Neural cell (in vitro differentiated cells): Measurements from ENCODE around the gene ANKRD44. TPM values are rescaled to one million over a fixed set of nuclear protein-coding genes. Genes with fewer than 3 reads are reported as not detected.

ENCODE experiments used
- H2AFZ ChIP-seq: fragments of 200-600, 300-800 bp; sonication (generic), shearing (Covaris generic); 2 replicates; pipeline ENCODE4 v1.6.0; 2014; ENCODE audit warnings: low read depth, mild to moderate bottlenecking, antibody characterized with exemption, low read length, moderate library complexity
- H3F3A ChIP-seq: fragments of 200-600 bp; shearing (Covaris generic); 2 replicates; pipeline ENCODE4 v1.6.1; 2016; ENCODE audit warnings: mild to moderate bottlenecking, moderate library complexity, mixed read lengths, antibody characterized with exemption, low read length; ENCODE audit not compliant: insufficient read depth, poor library complexity, severe bottlenecking
- H3K27ac ChIP-seq: fragments of 200-600, 300-800 bp; sonication (generic), shearing (Covaris generic); 2 replicates; pipeline ENCODE4 v1.5.1; 2014; ENCODE audit warnings: mild to moderate bottlenecking, low read length, moderate library complexity
- H3K27me3 ChIP-seq: fragments of 300-800, 200-600 bp; sonication (generic), shearing (Covaris generic); 2 replicates; pipeline ENCODE4 v1.6.0; 2014; ENCODE audit warnings: mild to moderate bottlenecking, low read depth, low read length, moderate library complexity; ENCODE audit not compliant: insufficient read depth
- H3K36me3 ChIP-seq: fragments of 300-800, 200-600 bp; sonication (generic), shearing (Covaris generic); 2 replicates; pipeline ENCODE4 v1.5.1; 2014; ENCODE audit warnings: mild to moderate bottlenecking, antibody characterized with exemption, low read length, moderate library complexity; ENCODE audit not compliant: insufficient read depth
- H3K4me2 ChIP-seq: fragments of 300-800, 200-600 bp; sonication (generic), shearing (Covaris generic); 2 replicates; pipeline ENCODE4 v1.6.0; 2014; ENCODE audit warnings: mild to moderate bottlenecking, low read length
- H3K4me3 ChIP-seq: fragments of 300-800, 200-600 bp; sonication (generic), shearing (Covaris generic); 2 replicates; pipeline ENCODE4 v1.5.1; 2014; ENCODE audit warnings: mild to moderate bottlenecking, low read length, moderate library complexity
- H3K79me2 ChIP-seq: fragments of 200-600 bp; shearing (Covaris generic); replicated peaks from 2 replicates; pipeline ENCODE4 v1.6.0; 2014; ENCODE audit warnings: mild to moderate bottlenecking, low read length, moderate library complexity; ENCODE audit not compliant: insufficient read depth
- H3K9ac ChIP-seq: fragments of 300-800, 200-600 bp; sonication (generic), shearing (Covaris generic); 2 replicates; pipeline ENCODE4 v1.6.1; 2016; ENCODE audit warnings: mild to moderate bottlenecking, low read length, mixed read lengths
- H3K9me2 ChIP-seq: fragments of 200-600 bp; shearing (Covaris generic); 2 replicates; pipeline ENCODE4 v1.6.1; 2016; ENCODE audit warnings: mild to moderate bottlenecking, low read length, mixed read lengths; ENCODE audit not compliant: insufficient read depth
- H3K9me3 ChIP-seq: fragments of 200-600, 300-800 bp; sonication (generic), shearing (Covaris generic); 2 replicates; pipeline ENCODE4 v1.6.1; 2016; ENCODE audit warnings: mild to moderate bottlenecking, mixed run types, low read length, moderate library complexity, mixed read lengths
- H4K20me1 ChIP-seq: fragments of 200-600 bp; shearing (Covaris generic); 2 replicates; pipeline ENCODE4 v1.6.1; 2016; ENCODE audit warnings: mild to moderate bottlenecking, mixed run types; ENCODE audit not compliant: insufficient read depth
- CTCF ChIP-seq: fragments of 450-650 bp; IDR thresholded peaks from 2 replicates; pipeline ENCODE4 v1.5.1; 2014; ENCODE audit warnings: antibody characterized with exemption, mild to moderate bottlenecking, moderate library complexity; ENCODE audit not compliant: poor library complexity, severe bottlenecking
- EP300 ChIP-seq: fragments of 450-650 bp; conservative IDR thresholded peaks from 2 replicates; pipeline ENCODE4 v1.6.1; 2014; ENCODE audit warnings: antibody characterized with exemption, mild to moderate bottlenecking, moderate library complexity; ENCODE audit not compliant: poor library complexity, severe bottlenecking
- EZH2 ChIP-seq: fragments of 200-600, 300-800 bp; shearing (Covaris generic), sonication (generic); IDR thresholded peaks from 2 replicates; pipeline ENCODE4 v1.6.1; 2014; ENCODE audit warnings: antibody characterized with exemption, low read length, borderline replicate concordance, mild to moderate bottlenecking; ENCODE audit not compliant: insufficient read depth, poor library complexity, severe bottlenecking
- MXI1 ChIP-seq: fragments of 450-650 bp; conservative IDR thresholded peaks from 2 replicates; pipeline ENCODE4 v1.6.1; 2014; ENCODE audit warnings: antibody characterized with exemption, mild to moderate bottlenecking; ENCODE audit not compliant: poor library complexity, severe bottlenecking
- POLR2AphosphoS5 ChIP-seq: IDR thresholded peaks from 2 replicates; pipeline ENCODE4 v1.6.1; 2012
- RAD21 ChIP-seq: fragments of 450-650 bp; conservative IDR thresholded peaks from 2 replicates; pipeline ENCODE4 v1.6.1; 2014; ENCODE audit warnings: antibody characterized with exemption, mild to moderate bottlenecking, moderate library complexity
- REST ChIP-seq: IDR thresholded peaks from 2 replicates; pipeline ENCODE4 v1.6.1; 2012; ENCODE audit warnings: borderline replicate concordance
- SMC3 ChIP-seq: fragments of 450-650 bp; conservative IDR thresholded peaks from 2 replicates; pipeline ENCODE4 v1.6.1; 2014; ENCODE audit warnings: antibody characterized with exemption, mild to moderate bottlenecking, moderate library complexity; ENCODE audit not compliant: poor library complexity
- TAF1 ChIP-seq: IDR thresholded peaks from 2 replicates; pipeline ENCODE4 v1.6.1; 2012; ENCODE audit warnings: low read depth
- polyA plus RNA-seq: library from polyadenylated mRNA; depleted of rRNA; stranded (reverse); fragments of >200 nt; gene quantifications from 2 replicates; pipeline ENCODE4 v1.2.3, GENCODE V29; 2014

The ANKRD44 gene
- polyA plus RNA-seq, 1 donor from 2014 or later: 94.3 TPM

GRCh38 chr2:197269815-197270214 is 40.8 kb downstream of the ANKRD44 start:
- Histone ChIP-seq H3K36me3 (no peaks in the 10 kb centered on the region), H3K9me3 (no peaks in the 10 kb centered on the region), H3K4me3 (peak overlapping the region; percentile 51), H4K20me1 (no peaks in the 10 kb centered on the region), H3F3A (no peaks in the 10 kb centered on the region), H3K4me2 (peak overlapping the region; percentile 74), H3K27me3 (no peaks in the 10 kb centered on the region), H3K27ac (peak overlapping the region; percentile 70), H2AFZ (no peak overlapping the region), H3K9ac (peak overlapping the region; percentile 28), H3K79me2 (no peaks in the 10 kb centered on the region), H3K9me2 (no peaks in the 10 kb centered on the region)
- no peak for TF ChIP-seq SMC3
- TF ChIP-seq EP300: no peak

GRCh38 chr2:197268786-197269584 is 41.6 kb downstream of the ANKRD44 start:
- Histone ChIP-seq H3K27ac (peak overlapping the region; percentile 70), H3K36me3 (no peaks in the 10 kb centered on the region), H3K4me2 (peak overlapping the region; percentile 74), H3K9me3 (no peaks in the 10 kb centered on the region), H3K9me2 (no peaks in the 10 kb centered on the region), H4K20me1 (no peaks in the 10 kb centered on the region), H3F3A (no peaks in the 10 kb centered on the region), H3K79me2 (no peaks in the 10 kb centered on the region), H3K9ac (peak overlapping the region; percentile 28), H2AFZ (no peak overlapping the region), H3K27me3 (no peaks in the 10 kb centered on the region), H3K4me3 (peak overlapping the region; percentile 51)
- TF ChIP-seq REST (peak; percentile 69), TAF1 (no peak), POLR2AphosphoS5 (peak; percentile 86), CTCF (no peak), EZH2 (no peak)

- Histone ChIP-seq H3K9me2 (no peaks in the 10 kb centered on the region), H3K4me2 (no peak overlapping the region), H3K9ac (no peak overlapping the region), H3K79me2 (no peaks in the 10 kb centered on the region), H4K20me1 (no peaks in the 10 kb centered on the region), H3K27me3 (no peaks in the 10 kb centered on the region), H2AFZ (no peak overlapping the region), H3K36me3 (no peaks in the 10 kb centered on the region), H3K4me3 (no peak overlapping the region), H3K9me3 (no peaks in the 10 kb centered on the region), H3F3A (no peaks in the 10 kb centered on the region), H3K27ac (no peak overlapping the region)
- no peak for TF ChIP-seq POLR2AphosphoS5
- no peak for TF ChIP-seq TAF1
- no peak for TF ChIP-seq REST
- TF ChIP-seq SMC3: no peak
- no peak for TF ChIP-seq EP300
- TF ChIP-seq CTCF: no peak
- no peak for TF ChIP-seq EZH2
- no peak for TF ChIP-seq MXI1
- TF ChIP-seq RAD21: no peak
Measured at GRCh38 chr2:197266477-197266876, 44.1 kb downstream of the ANKRD44 start.
